ENCODE data around the gene HSBP1L1. TPM values are rescaled to one million over a fixed set of nuclear protein-coding genes. Genes with fewer than 3 reads are reported as not detected.

HSBP1L1 gene
- total and polyA plus RNA-seq, 2 of the 13 experiments (the other 11 are each of a cell fraction or from before 2014, with no cell fraction given) = 22.6 to 45.1 TPM

- no peak; the same call in 1 of the 2 replicates for TF ChIP-seq TFE3 (CRISPR knock-in tag; IDR thresholded peaks at IDR 0.05)
- no peak for TF ChIP-seq FOXP4 (CRISPR knock-in tag; IDR thresholded peaks at IDR 0.05)
- TF ChIP-seq MTF1 (CRISPR knock-in tag; IDR thresholded peaks at IDR 0.05) = no peak
- no peak for TF ChIP-seq TCF12 (IDR thresholded peaks at IDR 0.05)
- no peak for TF ChIP-seq TCF12 (CRISPR knock-in tag; IDR thresholded peaks at IDR 0.05)
- no peak for TF ChIP-seq MED13 (CRISPR knock-in tag; IDR thresholded peaks at IDR 0.05)
- TF ChIP-seq ELF4 (CRISPR knock-in tag; IDR thresholded peaks at IDR 0.05; ENCODE audit: borderline replicate concordance) = no peak
- no peak for TF ChIP-seq MTERF4 (CRISPR knock-in tag; IDR thresholded peaks at IDR 0.05)
- TF ChIP-seq TBL1XR1 (IDR thresholded peaks at IDR 0.05; ENCODE audit: borderline replicate concordance, low read length, partially characterized antibody) = no peak
- no peak for TF ChIP-seq CHCHD3 (CRISPR knock-in tag; IDR thresholded peaks at IDR 0.05)
- TF ChIP-seq POLR2A (IDR thresholded peaks at IDR 0.05; ENCODE audit: insufficient read depth in 1 of 2, low read depth in 2 of 2, low read length in 2 of 2) = no peak
- TF ChIP-seq ZNF572 (CRISPR knock-in tag; IDR thresholded peaks at IDR 0.05) = no peak
- TF ChIP-seq RFX5 (IDR thresholded peaks at IDR 0.05; ENCODE audit: low read depth, low read length) = no peak
- no peak for TF ChIP-seq HNRNPUL1 (IDR thresholded peaks at IDR 0.05; ENCODE audit: low read depth, low read length)
- no peak for TF ChIP-seq BRCA1 (CRISPR knock-in tag; IDR thresholded peaks at IDR 0.05)
- TF ChIP-seq ZNF883 (CRISPR knock-in tag; IDR thresholded peaks at IDR 0.05; ENCODE audit: not compliant biosample characterization) = no peak
- no peak for TF ChIP-seq MAFF (IDR thresholded peaks at IDR 0.05; ENCODE audit: low read depth, low read length)
- TF ChIP-seq ATF3 (CRISPR knock-in tag; IDR thresholded peaks at IDR 0.05) = no peak
- TF ChIP-seq DRAP1 (CRISPR knock-in tag; IDR thresholded peaks at IDR 0.05) = no peak
- no peak for TF ChIP-seq ZNF142 (CRISPR knock-in tag; IDR thresholded peaks at IDR 0.05)
- no peak for TF ChIP-seq PRMT3 (CRISPR knock-in tag; IDR thresholded peaks at IDR 0.05; ENCODE audit: borderline replicate concordance, low read depth)
Observed at GRCh38 chr18:79985172-79985571, 20.7 kb downstream of the HSBP1L1 start (continued).

All from HepG2 (cell line).